ENCODE results near the gene MGAM2. TPM values are rescaled to one million over a fixed set of nuclear protein-coding genes. Genes with fewer than 3 reads are reported as not detected.

MGAM2 gene
- total and polyA plus RNA-seq, 2 experiments from 2014 or later, result 0.07 TPM; not detected in 1

GRCh38 chr7:142176901-142177300 lies 65.4 kb downstream of the MGAM2 start:
- H3K36me3 ChIP-seq (ENCODE audit: insufficient read depth), result no peaks in the 10 kb centered on the region; the same call in 1 of the 2 replicates
- H3K4me2 ChIP-seq, result no peak overlapping the region
- H3K27ac ChIP-seq (ENCODE audit: low read depth), result no peak overlapping the region
- H3K4me3 Mint-ChIP-seq, result no peak overlapping the region
- TF ChIP-seq, protein P1, sequence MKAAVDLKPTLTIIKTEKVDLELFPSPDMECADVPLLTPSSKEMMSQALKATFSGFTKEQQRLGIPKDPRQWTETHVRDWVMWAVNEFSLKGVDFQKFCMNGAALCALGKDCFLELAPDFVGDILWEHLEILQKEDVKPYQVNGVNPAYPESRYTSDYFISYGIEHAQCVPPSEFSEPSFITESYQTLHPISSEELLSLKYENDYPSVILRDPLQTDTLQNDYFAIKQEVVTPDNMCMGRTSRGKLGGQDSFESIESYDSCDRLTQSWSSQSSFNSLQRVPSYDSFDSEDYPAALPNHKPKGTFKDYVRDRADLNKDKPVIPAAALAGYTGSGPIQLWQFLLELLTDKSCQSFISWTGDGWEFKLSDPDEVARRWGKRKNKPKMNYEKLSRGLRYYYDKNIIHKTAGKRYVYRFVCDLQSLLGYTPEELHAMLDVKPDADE (IDR thresholded peaks at IDR 0.05), result no peak
- TF ChIP-seq EZH2phosphoT487 (IDR thresholded peaks at IDR 0.05; ENCODE audit: unreplicated experiment), result no peak
- no peak for TF ChIP-seq JUNB (IDR thresholded peaks at IDR 0.05; ENCODE audit: unreplicated experiment)
- TF ChIP-seq CTCF (conservative IDR thresholded peaks at IDR 0.05; ENCODE audit: low read depth in 2 of 2), result no peak
- TF ChIP-seq EZH2 (IDR thresholded peaks at IDR 0.05; ENCODE audit: low read depth, unreplicated experiment), result no peak
- TF ChIP-seq, protein P2, sequence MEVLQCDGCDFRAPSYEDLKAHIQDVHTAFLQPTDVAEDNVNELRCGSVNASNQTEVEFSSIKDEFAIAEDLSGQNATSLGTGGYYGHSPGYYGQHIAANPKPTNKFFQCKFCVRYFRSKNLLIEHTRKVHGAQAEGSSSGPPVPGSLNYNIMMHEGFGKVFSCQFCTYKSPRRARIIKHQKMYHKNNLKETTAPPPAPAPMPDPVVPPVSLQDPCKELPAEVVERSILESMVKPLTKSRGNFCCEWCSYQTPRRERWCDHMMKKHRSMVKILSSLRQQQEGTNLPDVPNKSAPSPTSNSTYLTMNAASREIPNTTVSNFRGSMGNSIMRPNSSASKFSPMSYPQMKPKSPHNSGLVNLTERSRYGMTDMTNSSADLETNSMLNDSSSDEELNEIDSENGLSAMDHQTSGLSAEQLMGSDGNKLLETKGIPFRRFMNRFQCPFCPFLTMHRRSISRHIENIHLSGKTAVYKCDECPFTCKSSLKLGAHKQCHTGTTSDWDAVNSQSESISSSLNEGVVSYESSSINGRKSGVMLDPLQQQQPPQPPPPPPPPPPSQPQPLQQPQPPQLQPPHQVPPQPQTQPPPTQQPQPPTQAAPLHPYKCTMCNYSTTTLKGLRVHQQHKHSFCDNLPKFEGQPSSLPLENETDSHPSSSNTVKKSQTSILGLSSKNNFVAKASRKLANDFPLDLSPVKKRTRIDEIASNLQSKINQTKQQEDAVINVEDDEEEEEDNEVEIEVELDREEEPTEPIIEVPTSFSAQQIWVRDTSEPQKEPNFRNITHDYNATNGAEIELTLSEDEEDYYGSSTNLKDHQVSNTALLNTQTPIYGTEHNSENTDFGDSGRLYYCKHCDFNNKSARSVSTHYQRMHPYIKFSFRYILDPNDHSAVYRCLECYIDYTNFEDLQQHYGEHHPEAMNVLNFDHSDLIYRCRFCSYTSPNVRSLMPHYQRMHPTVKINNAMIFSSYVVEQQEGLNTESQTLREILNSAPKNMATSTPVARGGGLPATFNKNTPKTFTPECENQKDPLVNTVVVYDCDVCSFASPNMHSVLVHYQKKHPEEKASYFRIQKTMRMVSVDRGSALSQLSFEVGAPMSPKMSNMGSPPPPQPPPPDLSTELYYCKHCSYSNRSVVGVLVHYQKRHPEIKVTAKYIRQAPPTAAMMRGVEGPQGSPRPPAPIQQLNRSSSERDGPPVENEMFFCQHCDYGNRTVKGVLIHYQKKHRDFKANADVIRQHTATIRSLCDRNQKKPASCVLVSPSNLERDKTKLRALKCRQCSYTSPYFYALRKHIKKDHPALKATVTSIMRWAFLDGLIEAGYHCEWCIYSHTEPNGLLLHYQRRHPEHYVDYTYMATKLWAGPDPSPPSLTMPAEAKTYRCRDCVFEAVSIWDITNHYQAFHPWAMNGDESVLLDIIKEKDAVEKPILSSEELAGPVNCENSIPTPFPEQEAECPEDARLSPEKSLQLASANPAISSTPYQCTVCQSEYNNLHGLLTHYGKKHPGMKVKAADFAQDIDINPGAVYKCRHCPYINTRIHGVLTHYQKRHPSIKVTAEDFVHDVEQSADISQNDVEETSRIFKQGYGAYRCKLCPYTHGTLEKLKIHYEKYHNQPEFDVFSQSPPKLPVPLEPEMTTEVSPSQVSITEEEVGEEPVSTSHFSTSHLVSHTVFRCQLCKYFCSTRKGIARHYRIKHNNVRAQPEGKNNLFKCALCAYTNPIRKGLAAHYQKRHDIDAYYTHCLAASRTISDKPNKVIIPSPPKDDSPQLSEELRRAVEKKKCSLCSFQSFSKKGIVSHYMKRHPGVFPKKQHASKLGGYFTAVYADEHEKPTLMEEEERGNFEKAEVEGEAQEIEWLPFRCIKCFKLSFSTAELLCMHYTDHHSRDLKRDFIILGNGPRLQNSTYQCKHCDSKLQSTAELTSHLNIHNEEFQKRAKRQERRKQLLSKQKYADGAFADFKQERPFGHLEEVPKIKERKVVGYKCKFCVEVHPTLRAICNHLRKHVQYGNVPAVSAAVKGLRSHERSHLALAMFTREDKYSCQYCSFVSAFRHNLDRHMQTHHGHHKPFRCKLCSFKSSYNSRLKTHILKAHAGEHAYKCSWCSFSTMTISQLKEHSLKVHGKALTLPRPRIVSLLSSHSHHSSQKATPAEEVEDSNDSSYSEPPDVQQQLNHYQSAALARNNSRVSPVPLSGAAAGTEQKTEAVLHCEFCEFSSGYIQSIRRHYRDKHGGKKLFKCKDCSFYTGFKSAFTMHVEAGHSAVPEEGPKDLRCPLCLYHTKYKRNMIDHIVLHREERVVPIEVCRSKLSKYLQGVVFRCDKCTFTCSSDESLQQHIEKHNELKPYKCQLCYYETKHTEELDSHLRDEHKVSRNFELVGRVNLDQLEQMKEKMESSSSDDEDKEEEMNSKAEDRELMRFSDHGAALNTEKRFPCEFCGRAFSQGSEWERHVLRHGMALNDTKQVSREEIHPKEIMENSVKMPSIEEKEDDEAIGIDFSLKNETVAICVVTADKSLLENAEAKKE (CRISPR knock-in tag; IDR thresholded peaks at IDR 0.05), result no peak
- no peak for TF ChIP-seq ZNF331 (CRISPR knock-in tag; IDR thresholded peaks at IDR 0.05; ENCODE audit: low read depth)
- H3K4me3 ChIP-seq, result no peak overlapping the region
- H3K4me1 Mint-ChIP-seq, result no peaks in the 10 kb centered on the region
- DNase-seq (ENCODE audit: low spot score) (no peak), ATAC-seq (no peak)
- no peaks in the 10 kb centered on the region for H3K27me3 ChIP-seq (ENCODE audit: insufficient read depth)
- no peaks in the 10 kb centered on the region for H3K79me2 ChIP-seq (replicated peaks; ENCODE audit: insufficient read depth)
- H3K9me2 ChIP-seq (ENCODE audit: insufficient read depth), result no peaks in the 10 kb centered on the region
- no peaks in the 10 kb centered on the region for H4K20me1 ChIP-seq (replicated peaks; ENCODE audit: insufficient read depth)
- H3K27ac Mint-ChIP-seq, result no peak overlapping the region
- H2AFZ ChIP-seq, result no peak overlapping the region
- H3K4me1 ChIP-seq (ENCODE audit: insufficient read depth), result no peaks in the 10 kb centered on the region
- peaks cover 2% of the 10 kb centered on the region for H3K27me3 Mint-ChIP-seq (ENCODE audit: insufficient read depth, low read depth, poor library complexity)
- no peaks in the 10 kb centered on the region for H3K36me3 Mint-ChIP-seq (ENCODE audit: low read depth)
- no peaks in the 10 kb centered on the region for H3K9me3 Mint-ChIP-seq
- no peaks in the 10 kb centered on the region for H3F3A ChIP-seq (replicated peaks; ENCODE audit: low read depth)
